GM12875 (cell line): ENCODE measurements around the gene NFIA.

ENCODE experiments used
- H3K4me3 ChIP-seq: one replicate; pipeline ENCODE4 v1.5.1; 2011; ENCODE audit warnings: low read depth, low read length, control low read depth
- CTCF ChIP-seq: IDR thresholded peaks from 2 replicates; pipeline ENCODE4 v1.5.1; 2011; ENCODE audit warnings: low read depth, mild to moderate bottlenecking, control low read depth, inconsistent platforms, low read length, moderate library complexity, borderline replicate concordance; ENCODE audit not compliant: insufficient read depth

NFIA gene

GRCh38 chr1:61215676-61216289 lies 133.4 kb downstream of the NFIA start:
- H3K4me3 ChIP-seq: no peak overlapping the region
- TF ChIP-seq CTCF: no peak

GRCh38 chr1:61220536-61220935 lies 138.2 kb downstream of the NFIA start:
- H3K4me3 ChIP-seq: no peak overlapping the region
- TF ChIP-seq CTCF: no peak

GRCh38 chr1:61221642-61222041 lies 139.3 kb downstream of the NFIA start:
- H3K4me3 ChIP-seq: no peak overlapping the region
- TF ChIP-seq CTCF: no peak

- no peak for TF ChIP-seq CTCF
- H3K4me3 ChIP-seq: no peak overlapping the region
Measured at GRCh38 chr1:61222240-61222639, 139.9 kb downstream of the NFIA start.

- TF ChIP-seq CTCF: no peak
- no peak overlapping the region for H3K4me3 ChIP-seq
Measured at GRCh38 chr1:61223140-61223539, 140.8 kb downstream of the NFIA start.

GRCh38 chr1:61224609-61225008 lies 142.2 kb downstream of the NFIA start:
- no peak overlapping the region for H3K4me3 ChIP-seq
- no peak for TF ChIP-seq CTCF

GRCh38 chr1:61225478-61225877 lies 143.1 kb downstream of the NFIA start:
- TF ChIP-seq CTCF: no peak
- H3K4me3 ChIP-seq: no peak overlapping the region
